ENCODE data around the gene NSF.
"Not testable (repeated sequence)": the region's sequence is repeated elsewhere in the genome, so short reads cannot be mapped to it uniquely, and the experiment has no call there.

NSF gene

GRCh38 chr17:46722662-46723285 lies 132.3 kb downstream of the NSF start:
- no peak for DNase-seq

- DNase-seq = no peak
Observed at GRCh38 chr17:46726206-46726605, 135.7 kb downstream of the NSF start.

GRCh38 chr17:46727572-46728348 lies 137.3 kb downstream of the NSF start:
- DNase-seq = no peak

- no peak for DNase-seq
Observed at GRCh38 chr17:46730026-46730425, 139.6 kb downstream of the NSF start.

- DNase-seq = no peak
Observed at GRCh38 chr17:46730679-46731078, 140.2 kb downstream of the NSF start.

- DNase-seq = no peak
Observed at GRCh38 chr17:46732160-46732559, 141.7 kb downstream of the NSF start.

GRCh38 chr17:46732754-46733398 lies 142.4 kb downstream of the NSF start:
- no peak for DNase-seq

- no peak for DNase-seq
Observed at GRCh38 chr17:46733837-46734475, 143.5 kb downstream of the NSF start.

- no peak for DNase-seq
Observed at GRCh38 chr17:46736100-46736499, 145.6 kb downstream of the NSF start.

- no peak for DNase-seq
Observed at GRCh38 chr17:46737326-46737725, 146.9 kb downstream of the NSF start.

- DNase-seq = no peak
Observed at GRCh38 chr17:46738544-46738943, 148.1 kb downstream of the NSF start.

- no peak for DNase-seq
Observed at GRCh38 chr17:46739982-46740381, 149.5 kb downstream of the NSF start.

GRCh38 chr17:46741122-46741730 lies 150.8 kb downstream of the NSF start:
- no peak for DNase-seq

- DNase-seq = no peak
Observed at GRCh38 chr17:46742565-46743270, 152.2 kb downstream of the NSF start.

- DNase-seq = no peak
Observed at GRCh38 chr17:46744441-46744840, 154.0 kb downstream of the NSF start.

GRCh38 chr17:46745376-46745775 lies 154.9 kb downstream of the NSF start:
- DNase-seq = no peak

GRCh38 chr17:46751425-46751824 lies 161.0 kb downstream of the NSF start:
- no peak for DNase-seq

GRCh38 chr17:46753776-46754175 lies 163.3 kb downstream of the NSF start:
- no peak for DNase-seq

GRCh38 chr17:46756081-46756735 lies 165.7 kb downstream of the NSF start:
- no peak for DNase-seq

- no peak for DNase-seq
Observed at GRCh38 chr17:46756861-46757260, 166.4 kb downstream of the NSF start.

- DNase-seq = not testable (repeated sequence)
Observed at GRCh38 chr17:46757588-46757987, 167.1 kb downstream of the NSF start.

- no peak for DNase-seq
Observed at GRCh38 chr17:46758614-46759013, 168.1 kb downstream of the NSF start.

Data from stimulated activated CD4-positive, alpha-beta T cell treated with anti-CD3 and anti-CD28 coated beads, Interleukin-15, amount 100 ng/mL, for 24 hours (primary cell).